ENCODE results near the gene CHML. TPM values are rescaled to one million over a fixed set of nuclear protein-coding genes. Genes with fewer than 3 reads are reported as not detected.

CHML gene
- total RNA-seq, result 10.7 and 24.0 TPM in 2 replicates

DNA sequence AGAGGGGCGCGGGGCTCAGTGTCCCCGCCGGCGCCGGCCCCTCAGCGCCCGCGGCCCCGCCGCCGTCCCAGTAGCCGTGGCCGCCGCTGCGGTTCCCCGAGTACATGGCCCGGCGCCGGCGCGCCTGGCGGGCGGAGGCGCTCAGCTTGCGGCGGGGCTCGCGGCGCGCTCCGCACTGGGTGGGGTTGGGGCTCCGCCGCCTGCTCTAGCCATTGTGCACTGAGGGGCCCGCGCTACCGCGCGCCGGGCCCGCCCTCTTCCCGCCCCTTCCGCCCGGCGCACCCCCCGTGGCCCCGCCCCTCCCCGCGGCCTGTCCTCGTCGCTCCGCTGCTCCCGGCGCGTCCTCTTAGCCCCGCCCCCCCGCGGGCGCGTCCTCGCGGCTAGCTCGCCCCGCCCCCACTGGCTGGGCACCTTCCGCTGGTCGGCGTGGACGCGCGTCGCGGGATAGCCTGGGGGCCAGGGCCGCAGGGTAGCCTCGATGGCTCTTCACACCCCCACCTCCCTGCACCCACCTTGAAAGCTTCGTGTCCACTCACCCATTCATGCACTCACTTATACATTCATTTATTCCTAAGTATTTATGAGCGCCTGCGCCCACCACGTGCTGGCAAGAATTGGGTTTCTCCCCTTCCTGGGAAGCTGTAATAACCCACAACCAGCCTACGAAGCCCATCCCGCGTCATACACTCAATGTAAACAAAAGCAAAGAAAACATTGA lies at the start of gene CHML, which contains the start of gene OPN3:
Gene CHML (minus strand): TSS at position 221 of the 718 bp plus-strand sequence. CDS start 4,603 bp downstream, outside the sequence.
Gene OPN3 (minus strand): TSS at position 221 of the 718 bp plus-strand sequence. CDS start 115 bp downstream, at position 106.

GRCh38 chr1:241652012-241652411 lies 11.8 kb upstream of the CHML start, which contains the start of gene WDR64:
Gene WDR64 (plus strand): TSS chr1:241652281. CDS start chr1:241652485, 204 bp downstream.

Other genes starting within 250 kb of the CHML start
- gene FH, start 120.6 kb downstream of the CHML start, total RNA-seq, result 69.1 and 199 TPM in 2 replicates
- 0.56 and 0.96 TPM in 2 replicates for gene KMO, start 108.0 kb downstream of the CHML start, total RNA-seq
- 24.2 and 37.2 TPM in 2 replicates for gene OPN3, start within 50 bp of the CHML start, total RNA-seq
- gene WDR64, start 11.9 kb upstream of the CHML start, total RNA-seq, result not detected in 2 replicates
- gene EXO1, start 207.8 kb upstream of the CHML start, total RNA-seq, result 5.9 and 29.1 TPM in 2 replicates